Upper lobe of left lung (tissue), 6 donors: ENCODE data around the gene RBM39. TPM values are rescaled to one million over a fixed set of nuclear protein-coding genes. Genes with fewer than 3 reads are reported as not detected.
A peak's percentile ranks its signal among the peaks of the same experiment; 100 is the strongest.

Source experiments
- ATAC-seq, 2 donors: fragments of 200-7000 bp; cut with Tn5 transposase; one replicate each; pipeline ENCODE4 v1.9.1; 2022; ENCODE audit warnings: mild to moderate bottlenecking in 2 of 2, moderate library complexity in 2 of 2; ENCODE audit not compliant: low FRiP score in 2 of 2
- DNase-seq, 2 donors: peaks; one replicate each; pipeline ENCODE4 v3.0.0-alpha.2; 2019 to 2020
- H3K27ac ChIP-seq, 4 donors: fragments of 200-600 bp; sonication (generic); one replicate each; pipeline ENCODE4 v1.5.1; 2016 to 2019
- H3K27me3 ChIP-seq, 4 donors: fragments of 200-600 bp; sonication (generic); one replicate each; pipeline ENCODE4 v1.5.1; 2017 to 2019
- H3K36me3 ChIP-seq, 4 donors: fragments of 200-600 bp; sonication (generic); one replicate each; pipeline ENCODE4 v1.5.1; 2016 to 2019
- H3K4me1 ChIP-seq, 4 donors: fragments of 200-600 bp; sonication (generic); one replicate each; pipeline ENCODE4 v1.5.1; 2018 to 2019
- H3K4me3 ChIP-seq, 4 donors: fragments of 200-600 bp; sonication (generic); one replicate each; pipeline ENCODE4 v1.5.1; 2017 to 2019; ENCODE audit warnings: mild to moderate bottlenecking in 2 of 4, moderate library complexity in 1 of 4
- H3K9me3 ChIP-seq, 4 donors: fragments of 200-600 bp; sonication (generic); one replicate each; pipeline ENCODE4 v1.5.1; 2018 to 2019
- CTCF ChIP-seq, 6 experiments: fragments of 450-650 bp in 4 of 6; fragments of 200-600 bp in 2 of 6; sonication (generic) in 2 of 6; IDR thresholded peaks; one replicate each; pipeline ENCODE4 v1.5.1; 2016 to 2019; ENCODE audit warnings: antibody characterized with exemption in 6 of 6
- EP300 ChIP-seq, 4 donors: sonication (generic); formaldehyde crosslinking; IDR thresholded peaks; one replicate each; pipeline ENCODE4 v1.5.1; 2017; ENCODE audit warnings: antibody characterized with exemption in 4 of 4, control low read depth in 2 of 4
- POLR2A ChIP-seq, 4 donors: fragments of 450-650 bp; IDR thresholded peaks; one replicate each; pipeline ENCODE4 v1.5.1; 2016 to 2017; ENCODE audit warnings: antibody characterized with exemption in 4 of 4, mild to moderate bottlenecking in 2 of 4
- POLR2AphosphoS5 ChIP-seq, 2 donors: sonication (generic); formaldehyde crosslinking; IDR thresholded peaks; one replicate each; pipeline ENCODE4 v1.5.1; 2017; ENCODE audit warnings: antibody characterized with exemption in 2 of 2
- WGBS, 2 donors: methylation state at CpG; one replicate each; pipeline ENCODE4 v1.1.5; 2017 to 2018; 5-methylcytosine and 5-hydroxymethylcytosine counted together
- total RNA-seq, 6 donors: library from RNA; depleted of rRNA in 4 of 6; stranded (reverse); fragments of >200 nt in 4 of 6; gene quantifications; one replicate each; pipeline versions ENCODE4 v1.1.0 to v1.2.1, GENCODE V29; 2016 to 2021
- donor health status: DM: no; HTN: no; CAD: no; lungs with moderate emphysema.
- donor health status: DM: no; HTN: yes; CAD: no; lungs with severe emphysema.

Gene RBM39
- total RNA-seq, 6 donors from 2014 or later = 220 to 925 (median 266) TPM

- peaks cover 6 to 12% (median 12%) of the 10 kb centered on the region in 4 donors for H3K36me3 ChIP-seq
- no peaks in the 10 kb centered on the region for H3K27me3 ChIP-seq
- H3K27ac ChIP-seq = peak within 1 kb of the TSS; percentile 99 to 100 (median 100)
- no peaks in the 10 kb centered on the region for H3K9me3 ChIP-seq
- DNase-seq (peak; percentile 91 to 99), ATAC-seq (peak; percentile 96 to 97)
- H3K4me1 ChIP-seq = peaks cover 35 to 47% (median 36%) of the 10 kb centered on the region in 4 donors
- peak within 1 kb of the TSS; percentile 45 to 80 (median 76) for H3K4me3 ChIP-seq
- WGBS, 2 donors = 0% methylated on average over 47 of the region's 61 CpGs; no CpG with 5 or more reads in 1 of the 2 donors
- TF ChIP-seq POLR2A (IDR thresholded peaks at IDR 0.05) (peak in 3 of 4 donors; percentile 80 to 98 (median 98)), EP300 (IDR thresholded peaks at IDR 0.05) (peak in 1 of 4 donors; percentile 76), POLR2AphosphoS5 (IDR thresholded peaks at IDR 0.05) (peak; percentile 97 to 98), CTCF (IDR thresholded peaks at IDR 0.05) (peak in 2 of 6 experiments; percentile 12 to 31)
Observed at GRCh38 chr20:35664466-35665206, 77.4 kb downstream of the RBM39 start, which contains the start of the genes CPNE1 and RBM12. CPNE1 (minus strand) TSS chr20:35664900; CDS start chr20:35632923, 31,977 bp downstream. RBM12 (minus strand) TSS chr20:35664900; CDS start chr20:35655322, 9,578 bp downstream.

- WGBS, 2 donors = 0 to 1% methylated on average over 17 to 28 of the region's 28 CpGs
- DNase-seq = peak in 1 of 2 donors; percentile 70
- Histone ChIP-seq H3K27me3 (no peaks in the 10 kb centered on the region), H3K9me3 (no peaks in the 10 kb centered on the region), H3K4me1 (peaks cover 40 to 55% (median 43%) of the 10 kb centered on the region in 4 donors), H3K36me3 (peaks cover 0 to 4% (median 3%) of the 10 kb centered on the region in 4 donors), H3K27ac (peak overlapping the region; percentile 99 to 100 (median 100)), H3K4me3 (peak overlapping the region; percentile 45 to 80 (median 76))
- no peak for TF ChIP-seq EP300 (IDR thresholded peaks at IDR 0.05)
- TF ChIP-seq POLR2AphosphoS5 (IDR thresholded peaks at IDR 0.05) = no peak
- no peak for TF ChIP-seq CTCF (IDR thresholded peaks at IDR 0.05)
- peak in 1 of 4 donors; percentile 21 for TF ChIP-seq POLR2A (IDR thresholded peaks at IDR 0.05)
- ATAC-seq = peak; percentile 31 to 56
Observed at GRCh38 chr20:35663516-35664465, 78.3 kb downstream of the RBM39 start.

- peak overlapping the region in 2 of 4 donors; percentile 10 to 45 for H3K27ac ChIP-seq
- no peaks in the 10 kb centered on the region for H3K9me3 ChIP-seq
- H3K4me1 ChIP-seq = peaks cover 49 to 67% (median 54%) of the 10 kb centered on the region in 4 donors
- WGBS, 2 donors = 17 to 28% methylated on average over 2 of the region's 2 CpGs
- peak overlapping the region in 3 of 4 donors; percentile 75 to 80 (median 76) for H3K4me3 ChIP-seq
- no peaks in the 10 kb centered on the region for H3K36me3 ChIP-seq
- DNase-seq (no peak), ATAC-seq (no peak)
- no peaks in the 10 kb centered on the region for H3K27me3 ChIP-seq
- TF ChIP-seq POLR2AphosphoS5 (IDR thresholded peaks at IDR 0.05) (no peak), POLR2A (IDR thresholded peaks at IDR 0.05) (no peak), EP300 (IDR thresholded peaks at IDR 0.05) (no peak), CTCF (IDR thresholded peaks at IDR 0.05) (no peak)
Observed at GRCh38 chr20:35662551-35662950, 79.5 kb downstream of the RBM39 start.

GRCh38 chr20:35661908-35662307, 80.2 kb downstream of the RBM39 start:
- Histone ChIP-seq H3K4me3 (peak overlapping the region in 1 of 4 donors; percentile 75), H3K9me3 (no peaks in the 10 kb centered on the region), H3K36me3 (no peaks in the 10 kb centered on the region), H3K4me1 (peaks cover 55 to 74% (median 60%) of the 10 kb centered on the region in 4 donors), H3K27me3 (no peaks in the 10 kb centered on the region), H3K27ac (peak overlapping the region in 3 of 4 donors; percentile 10 to 50 (median 45))
- TF ChIP-seq EP300 (IDR thresholded peaks at IDR 0.05) = no peak
- TF ChIP-seq POLR2AphosphoS5 (IDR thresholded peaks at IDR 0.05) = no peak
- no peak for TF ChIP-seq POLR2A (IDR thresholded peaks at IDR 0.05)
- no peak for TF ChIP-seq CTCF (IDR thresholded peaks at IDR 0.05)
- no peak for DNase-seq
- no peak for ATAC-seq
- 27 to 34% methylated on average over 3 of the region's 3 CpGs for WGBS, 2 donors
